HepG2 (cell line): ENCODE data around the gene HOXD1. TPM values are rescaled to one million over a fixed set of nuclear protein-coding genes. Genes with fewer than 3 reads are reported as not detected.
A peak's percentile ranks its signal among the peaks of the same experiment; 100 is the strongest.

Experiments used
- ATAC-seq: fragments of 200-7000 bp; cut with Tn5 transposase; 3 replicates; pipeline ENCODE4 v1.9.1; 2020; ENCODE audit warnings: mild to moderate bottlenecking, moderate library complexity
- BruUV-seq: library from RNA; stranded (reverse); fragments of 400-500 nt; replicated peaks from 2 replicates; lab custom pipeline; 2021; lab: Mats Ljungman, UMichigan
- CTCF ChIA-PET: fragments of 300-600 bp; formaldehyde crosslinking; extraction: SDS; loops from one replicate; lab custom pipeline; 2021; ENCODE audit warnings: low total read pairs, inconsistent platforms, low intra/inter-chr PET ratio; lab: Yijun Ruan, JAX
- POLR2A ChIA-PET: fragments of 350-600 bp; sonication (Branson Sonifier 250); formaldehyde crosslinking; loops from one replicate; lab custom pipeline; 2020; ENCODE audit warnings: antibody characterized with exemption, inconsistent platforms; lab: Yijun Ruan, JAX
- DNase-seq: peaks from one replicate; pipeline ENCODE4 v3.0.0-alpha.2; 2015; ENCODE audit warnings: low spot score
- FAIRE-seq: peaks from 3 replicates; lab custom pipeline; 2011; peaks lifted over from hg19 to GRCh38; lab: Jason Lieb, UNC
- H2AFZ ChIP-seq: one replicate; pipeline ENCODE4 v1.6.1; 2011; ENCODE audit warnings: low read length, inconsistent platforms
- H3K27ac ChIP-seq: fragments of 300-600 bp; 3 replicates; pipeline ENCODE4 v1.8.0; 2011; ENCODE audit warnings: mixed run types, mild to moderate bottlenecking, mixed read lengths, low read length, inconsistent platforms; ENCODE audit not compliant: insufficient read depth; ENCODE audit errors: extremely low read length
- H3K27me3 ChIP-seq, 2 experiments: fragments of 200-600 bp in 1 of 2; 2 replicates in 1 of 2; 3 replicates in 1 of 2; pipeline versions ENCODE4 v1.6.0 to v1.8.0; 2011; ENCODE audit warnings: low read length in 2 of 2, mild to moderate bottlenecking in 2 of 2, moderate library complexity in 2 of 2, inconsistent platforms in 1 of 2; ENCODE audit not compliant: insufficient read depth in 2 of 2, control insufficient read depth in 1 of 2
- H3K36me3 ChIP-seq, 2 experiments: fragments of 200-600 bp in 1 of 2; replicated peaks in 1 of 2; 2 replicates in 1 of 2; 3 replicates in 1 of 2; pipeline versions ENCODE4 v1.5.1 to v1.8.0; 2011; ENCODE audit warnings: low read length in 2 of 2, inconsistent platforms in 1 of 2; ENCODE audit not compliant: insufficient read depth in 2 of 2, control insufficient read depth in 1 of 2
- H3K4me1 ChIP-seq: 2 replicates; pipeline ENCODE4 v1.5.1; 2012; ENCODE audit warnings: low read length, inconsistent platforms; ENCODE audit not compliant: insufficient read depth
- H3K4me2 ChIP-seq: 2 replicates; pipeline ENCODE4 v1.6.0; 2011; ENCODE audit warnings: low read depth, low read length, inconsistent platforms
- H3K4me3 ChIP-seq, 3 experiments: fragments of 200-600 bp in 1 of 3; sonication (generic), shearing (Covaris generic) in 1 of 3; replicated peaks in 1 of 3; 2 replicates each; pipeline ENCODE4 v1.5.1; 2011 to 2016; ENCODE audit warnings: low read length in 3 of 3, inconsistent platforms in 2 of 3, low read depth in 2 of 3, mild to moderate bottlenecking in 2 of 3, control low read depth in 1 of 3, mixed read lengths in 1 of 3; ENCODE audit not compliant: insufficient read depth in 1 of 3
- H3K79me2 ChIP-seq: one replicate; pipeline ENCODE4 v1.6.1; 2011; ENCODE audit warnings: low read length, inconsistent platforms; ENCODE audit not compliant: insufficient read depth
- H3K9ac ChIP-seq: 2 replicates; pipeline ENCODE4 v1.6.0; 2011; ENCODE audit warnings: mild to moderate bottlenecking, low read depth, low read length, inconsistent platforms; ENCODE audit not compliant: insufficient read depth
- H3K9me3 ChIP-seq: 2 replicates; pipeline ENCODE4 v1.5.1; 2012; ENCODE audit warnings: mild to moderate bottlenecking, low read length
- H4K20me1 ChIP-seq: 2 replicates; pipeline ENCODE4 v1.6.0; 2011; ENCODE audit warnings: inconsistent platforms, mild to moderate bottlenecking, low read length, moderate library complexity; ENCODE audit not compliant: insufficient read depth
- HNF4A ChIP-seq: sonication (generic); formaldehyde crosslinking; IDR thresholded peaks from 2 replicates; pipeline ENCODE4 v1.4.0; 2020; ENCODE audit warnings: missing genetic modification reagents
- PRDM10 ChIP-seq: sonication (generic); formaldehyde crosslinking; IDR thresholded peaks from 2 replicates; pipeline ENCODE4 v1.4.0; 2020; ENCODE audit warnings: low read depth, missing genetic modification reagents
- ZNF850 ChIP-seq: sonication (generic); formaldehyde crosslinking; conservative IDR thresholded peaks from 2 replicates; pipeline ENCODE4 v1.9.0; 2021; ENCODE audit warnings: mild to moderate bottlenecking, missing genetic modification reagents
- WGBS: methylation state at CpG from one replicate; pipeline ENCODE4 v1.1.6; 2017; ENCODE audit warnings: low lambda C conversion rate; 5-methylcytosine and 5-hydroxymethylcytosine counted together
- in situ Hi-C: cut with HindIII; loops from 2 replicates; pipeline ENCODE4 v1.10.0; 2017; ENCODE audit warnings: low pct_unique_long_range_greater_than_20kb; ENCODE audit not compliant: extremely low pct_ligation_motif_present
- intact Hi-C: fragments of 100-400 bp; cut with micrococcal nuclease; formaldehyde crosslinking; loops from one replicate; pipeline ENCODE4 v1.10.0; 2022; ENCODE audit not compliant: unreplicated experiment
- polyA plus RNA-seq, 8 experiments: library from polyadenylated mRNA; depleted of rRNA in 3 of 8; stranded (reverse) in 7 of 8; unstranded in 1 of 8; fragments of >200 nt; fragmentation: Illumina TruSeq in 4 of 8; extraction: Trizol in 4 of 8; gene quantifications; 2 replicates each; pipeline versions ENCODE4 v1.2.1 to v1.2.3, GENCODE V29; 2011 to 2016; ENCODE audit warnings: low read depth in 4 of 8, missing spikeins in 1 of 8, mixed read lengths in 1 of 8; ENCODE audit not compliant: insufficient read depth in 1 of 8
- total RNA-seq, 5 experiments: library from RNA; depleted of rRNA; stranded (reverse); fragments of >200 nt; fragmentation: Illumina TruSeq; extraction: Trizol; gene quantifications; 2 replicates each; pipeline ENCODE4 v1.2.3, GENCODE V29; 2016; ENCODE audit warnings: low read depth in 1 of 5

Gene HOXD1
- total and polyA plus RNA-seq, 2 of the 13 experiments (the other 11 are each of a cell fraction or from before 2014, with no cell fraction given), result 10.0 to 22.3 TPM

- ATAC-seq, result no peak
- no TSS peak for BruUV-seq
Observed at GRCh38 chr2:176154576-176155252, 33.8 kb upstream of the HOXD1 start.

More at GRCh38 chr2:176154576-176155252, 33.8 kb upstream of the HOXD1 start:
- intact Hi-C loops, result no loop called here
- no peak overlapping the region for H3K4me2 ChIP-seq
- POLR2A ChIA-PET, result no interaction called here
- H4K20me1 ChIP-seq, result no peaks in the 10 kb centered on the region
- no peak overlapping the region for H3K27ac ChIP-seq
- no peaks in the 10 kb centered on the region for H3K79me2 ChIP-seq
- peaks cover 31% of the 10 kb centered on the region for H3K4me1 ChIP-seq
- H3K36me3 ChIP-seq, result no peaks in the 10 kb centered on the region
- 14% methylated on average over 11 of the region's 11 CpGs for WGBS
- FAIRE-seq (no peak), DNase-seq (no peak)
- H3K9me3 ChIP-seq, result no peaks in the 10 kb centered on the region
- TF ChIP-seq PRDM10 (CRISPR knock-in tag) (no peak), HNF4A (CRISPR knock-in tag) (0 out of 2 replicates have a peak, but pooled peaks have one; percentile 13), ZNF850 (no peak)
- TF ChIP-seq, all 625 proteins: peak for 1
- CTCF ChIA-PET, result no interaction called here
- no peak overlapping the region for H3K9ac ChIP-seq
- no peak overlapping the region for H2AFZ ChIP-seq
- H3K4me3 ChIP-seq, result no peak overlapping the region
- in situ Hi-C loops, result no loop called here
- H3K27me3 ChIP-seq, result peaks cover 12 to 93% of the 10 kb centered on the region in 2 experiments
